HG03565 (cell line): Measurements from ENCODE around the gene TOP3B.

Experiments
- ATAC-seq: cut with Tn5 transposase; IDR thresholded peaks from one replicate; pipeline ENCODE4 v1.9.1; 2021; ENCODE audit warnings: mild to moderate bottlenecking, moderate library complexity; ENCODE audit not compliant: unreplicated experiment

TOP3B gene

DNA sequence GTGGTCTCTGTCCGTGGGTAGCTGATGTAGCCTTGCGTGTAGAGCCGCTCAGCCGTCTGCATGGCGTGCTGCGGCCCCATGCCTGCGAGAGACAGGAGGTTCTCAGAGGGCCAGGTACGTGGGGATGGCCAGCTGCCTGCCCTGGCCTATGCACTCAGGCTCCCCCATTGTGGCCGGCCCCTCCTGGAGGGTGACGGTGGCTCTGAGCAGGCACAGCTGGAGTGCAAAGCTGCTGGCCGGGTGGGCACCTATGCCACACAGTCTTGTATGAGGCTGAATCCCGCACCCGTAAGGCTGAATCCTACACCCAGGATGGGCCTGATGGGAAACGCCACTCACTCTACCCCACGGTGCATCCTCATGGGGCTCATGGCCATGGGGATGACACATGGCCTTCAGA lies 18.4 kb downstream of the TOP3B start:
- ATAC-seq = no peak

DNA sequence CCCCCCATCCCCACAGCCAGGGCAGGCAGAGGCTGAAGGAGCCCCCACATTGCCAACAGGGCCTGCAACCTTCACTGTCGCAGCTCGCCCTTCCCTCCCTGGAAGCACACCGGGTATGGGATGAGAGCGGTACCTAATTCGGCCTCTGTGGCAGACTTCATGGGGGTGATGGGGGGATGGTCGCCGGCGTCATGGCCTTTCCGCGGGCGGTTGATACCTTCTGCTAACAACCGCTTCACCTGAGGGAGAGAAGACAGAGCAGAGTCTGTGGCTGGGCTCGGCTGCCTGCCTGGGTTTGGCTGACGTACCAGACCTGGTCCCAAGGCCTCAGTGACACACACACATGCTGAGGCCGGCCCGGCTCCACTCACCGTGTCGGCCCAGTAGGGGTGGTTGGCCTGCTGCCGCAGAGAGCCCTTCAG lies 18.8 kb downstream of the TOP3B start:
- no peak for ATAC-seq

DNA sequence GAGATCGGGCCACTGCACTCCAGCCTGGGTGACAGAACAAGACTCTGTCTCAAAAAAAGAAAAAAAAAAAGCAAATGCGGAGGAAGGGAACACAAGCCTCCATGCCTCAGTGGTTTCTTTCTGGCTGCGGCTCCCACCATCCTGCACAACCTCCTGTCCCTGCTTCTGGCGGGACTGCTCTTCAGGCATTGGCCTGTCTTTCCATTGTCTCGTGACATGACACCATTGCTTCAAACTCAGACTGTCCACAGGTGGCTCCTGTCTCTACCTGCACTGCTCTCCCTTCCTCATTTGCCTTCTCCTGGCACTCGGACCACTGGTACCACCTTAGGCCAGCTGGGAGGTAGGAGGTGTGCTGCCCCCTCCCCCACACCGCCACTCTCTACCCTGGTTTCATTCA lies 19.3 kb downstream of the TOP3B start:
- ATAC-seq = no peak

DNA sequence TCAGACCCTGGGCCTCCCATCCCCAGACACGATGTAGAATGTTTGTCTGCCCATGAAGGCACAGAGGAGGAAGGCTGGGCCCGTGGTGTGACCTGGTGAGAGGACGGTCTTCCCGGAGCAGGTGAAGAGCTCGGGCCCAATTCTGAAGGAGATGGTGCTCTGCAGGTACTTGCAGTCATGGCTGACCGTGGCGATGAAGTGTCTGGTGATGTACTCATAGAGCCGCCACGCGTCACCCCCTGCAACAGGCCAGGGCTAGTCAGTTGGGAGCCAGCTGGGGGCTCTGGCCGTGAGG lies 20.0 kb downstream of the TOP3B start:
- ATAC-seq = no peak

DNA sequence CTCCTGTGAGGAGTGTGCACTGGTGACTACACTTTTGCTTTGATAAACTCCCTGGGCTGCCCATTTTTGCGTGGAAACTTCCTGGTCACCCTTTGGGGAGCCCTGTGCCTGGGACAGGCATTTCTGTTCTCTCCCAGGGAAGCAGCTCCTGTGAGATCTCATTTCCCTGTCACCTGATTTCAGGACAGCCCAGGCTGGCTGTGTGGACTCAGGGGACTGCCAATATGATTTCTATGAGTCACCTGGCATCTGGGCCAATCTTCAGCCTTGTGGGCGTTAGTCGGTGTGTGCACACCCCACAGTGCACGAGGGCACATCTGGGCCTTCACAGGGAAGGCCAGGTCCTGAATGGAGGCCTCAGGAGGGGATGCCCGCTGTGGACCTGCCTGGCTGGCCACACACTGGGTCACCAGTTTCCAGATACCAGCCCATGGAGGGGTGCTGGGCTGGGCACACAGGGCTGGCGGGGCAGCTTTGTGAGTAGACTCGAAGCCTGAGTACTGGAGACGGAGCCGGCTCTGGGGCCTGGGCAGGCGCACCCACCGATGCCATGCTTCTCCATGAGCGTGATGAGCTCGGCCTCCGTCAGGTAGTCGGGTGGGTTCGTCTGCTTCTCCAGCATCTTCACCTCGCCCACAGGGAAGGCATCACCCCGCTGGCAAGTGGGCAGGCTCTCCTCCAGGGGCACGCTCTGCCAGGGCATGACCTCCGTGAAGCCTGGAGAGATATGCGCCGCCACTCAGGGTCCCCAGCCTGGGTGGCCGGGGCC lies 20.5 kb downstream of the TOP3B start:
- ATAC-seq = no peak

DNA sequence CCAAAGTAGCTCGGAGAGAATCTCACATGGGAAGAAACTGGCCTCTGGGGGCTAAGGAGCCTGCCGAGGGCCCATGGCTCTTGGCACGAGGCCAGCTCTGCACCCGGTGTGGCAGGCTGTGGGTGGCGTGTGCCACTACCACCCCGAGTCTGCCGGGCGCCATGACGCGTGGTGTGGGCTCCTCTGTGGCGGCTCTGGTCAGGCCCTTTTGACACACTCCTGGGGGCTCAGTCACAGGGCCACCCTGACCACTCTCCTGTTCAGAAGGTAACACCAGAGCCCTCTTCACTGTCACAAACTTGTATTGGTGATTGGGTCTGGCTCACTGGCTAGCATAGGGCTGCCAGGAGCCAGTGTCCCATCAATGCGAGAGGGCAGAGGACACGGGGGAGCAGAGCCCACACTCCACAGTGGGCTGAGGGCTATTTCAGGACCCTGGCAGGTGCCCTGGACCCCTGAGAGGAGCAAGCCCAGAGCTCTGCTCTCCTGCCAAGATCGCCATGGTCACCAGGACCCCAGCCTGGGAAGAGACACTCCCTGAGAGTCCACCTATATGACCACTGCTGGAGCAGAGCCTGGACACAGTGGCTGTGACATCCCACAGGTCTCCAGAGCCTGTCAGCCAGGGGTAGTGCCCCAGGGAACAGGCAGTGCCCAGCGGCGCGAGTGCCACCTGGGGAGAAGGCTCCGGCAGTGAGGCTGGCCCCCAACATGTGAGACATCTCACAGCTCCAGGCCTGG lies 21.3 kb downstream of the TOP3B start:
- no peak for ATAC-seq

- no peak for ATAC-seq
Observed at GRCh38 chr22:21960200-21961126, 22.1 kb downstream of the TOP3B start.

GRCh38 chr22:21959274-21960074 lies 23.1 kb downstream of the TOP3B start:
- ATAC-seq = no peak

GRCh38 chr22:21958360-21959273 lies 24.0 kb downstream of the TOP3B start:
- no peak for ATAC-seq

DNA sequence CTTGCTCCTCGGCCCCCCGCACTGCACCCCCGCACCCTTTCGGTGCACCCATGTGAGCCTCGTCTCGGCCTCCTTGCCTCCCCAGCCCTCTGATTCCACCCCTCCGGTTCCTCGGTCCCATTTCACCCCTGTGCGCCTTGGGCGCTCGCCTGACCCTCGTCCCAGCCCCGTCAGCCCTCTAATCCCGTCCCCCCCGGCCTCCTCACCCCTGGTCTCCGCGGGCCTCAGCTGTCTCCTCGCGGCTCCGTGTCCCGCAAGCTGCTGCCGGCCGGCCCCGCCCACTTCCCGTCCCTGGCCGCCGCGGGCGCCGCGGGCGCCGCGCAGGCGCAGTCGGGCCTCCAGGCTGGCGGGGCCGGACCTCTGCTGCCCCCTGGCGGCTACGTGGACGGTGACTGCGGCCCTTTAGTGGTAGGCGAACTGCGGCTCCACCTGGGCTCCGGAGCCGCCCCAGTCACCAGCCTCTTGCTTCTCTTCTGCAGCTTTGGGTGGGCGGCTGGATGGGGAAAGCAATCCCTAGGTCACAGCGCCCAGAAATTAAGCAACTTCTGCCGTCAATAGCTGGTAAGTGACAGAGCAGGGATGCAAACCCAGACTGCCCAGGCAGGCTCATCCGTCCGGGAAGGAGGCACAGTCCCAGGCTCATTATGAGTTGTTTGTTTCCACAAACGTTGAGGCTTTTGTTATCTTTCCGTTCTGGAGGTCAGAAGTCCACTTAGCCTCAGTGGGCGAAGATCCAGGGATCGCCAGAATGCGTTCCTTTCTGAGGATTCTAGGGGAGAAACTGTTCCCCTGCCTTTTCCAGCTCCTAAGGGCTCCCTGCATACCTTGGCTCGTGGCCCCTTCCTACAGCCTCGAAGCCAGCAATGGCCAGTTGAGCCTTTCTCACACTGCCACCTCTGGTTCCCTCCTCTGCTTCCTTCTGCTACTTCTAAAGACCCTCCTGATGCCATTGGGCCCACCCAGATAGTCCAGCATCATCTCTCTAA lies 29.7 kb downstream of the TOP3B start, which contains the start of gene PPM1F:
TSS of gene PPM1F (minus strand) at position 263 of the 986 bp plus-strand sequence. CDS start 6,800 bp downstream, outside the sequence.
- no peak for ATAC-seq

- ATAC-seq = no peak
Observed at GRCh38 chr22:21951931-21952465, 30.6 kb downstream of the TOP3B start.

GRCh38 chr22:21951062-21951461 lies 31.5 kb downstream of the TOP3B start:
- no peak for ATAC-seq

- ATAC-seq = no peak
Observed at GRCh38 chr22:21949948-21950347, 32.6 kb downstream of the TOP3B start.

DNA sequence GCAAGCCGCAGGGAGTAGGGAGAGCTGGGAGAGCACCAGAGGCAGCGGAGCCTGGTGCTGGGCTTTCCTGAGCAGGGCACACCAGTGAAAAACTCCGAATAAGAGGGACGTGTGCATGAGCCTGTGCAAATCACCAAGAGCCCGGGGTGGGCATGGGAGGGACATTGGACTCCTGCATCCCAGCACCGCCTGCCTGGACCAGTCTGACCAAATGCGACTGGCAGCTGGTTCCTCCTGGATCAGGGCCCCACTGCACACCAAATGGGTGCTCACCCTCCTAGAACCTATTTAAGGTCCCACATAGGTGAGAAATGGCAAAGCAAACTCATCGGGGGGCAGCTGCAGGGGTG lies 33.0 kb downstream of the TOP3B start:
- no peak for ATAC-seq

- ATAC-seq = no peak
Observed at GRCh38 chr22:21948824-21949568, 33.6 kb downstream of the TOP3B start.

GRCh38 chr22:21948390-21948789 lies 34.2 kb downstream of the TOP3B start:
- ATAC-seq = no peak
